ENCODE data around the gene XKR7.
"Not testable (repeated sequence)": the region's sequence is repeated elsewhere in the genome, so short reads cannot be mapped to it uniquely, and the experiment has no call there.

The XKR7 gene, protein sequence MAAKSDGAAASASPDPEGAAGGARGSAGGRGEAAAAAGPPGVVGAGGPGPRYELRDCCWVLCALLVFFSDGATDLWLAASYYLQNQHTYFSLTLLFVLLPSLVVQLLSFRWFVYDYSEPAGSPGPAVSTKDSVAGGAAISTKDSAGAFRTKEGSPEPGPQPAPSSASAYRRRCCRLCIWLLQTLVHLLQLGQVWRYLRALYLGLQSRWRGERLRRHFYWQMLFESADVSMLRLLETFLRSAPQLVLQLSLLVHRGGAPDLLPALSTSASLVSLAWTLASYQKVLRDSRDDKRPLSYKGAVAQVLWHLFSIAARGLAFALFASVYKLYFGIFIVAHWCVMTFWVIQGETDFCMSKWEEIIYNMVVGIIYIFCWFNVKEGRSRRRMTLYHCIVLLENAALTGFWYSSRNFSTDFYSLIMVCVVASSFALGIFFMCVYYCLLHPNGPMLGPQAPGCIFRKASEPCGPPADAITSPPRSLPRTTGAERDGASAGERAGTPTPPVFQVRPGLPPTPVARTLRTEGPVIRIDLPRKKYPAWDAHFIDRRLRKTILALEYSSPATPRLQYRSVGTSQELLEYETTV

DNA sequence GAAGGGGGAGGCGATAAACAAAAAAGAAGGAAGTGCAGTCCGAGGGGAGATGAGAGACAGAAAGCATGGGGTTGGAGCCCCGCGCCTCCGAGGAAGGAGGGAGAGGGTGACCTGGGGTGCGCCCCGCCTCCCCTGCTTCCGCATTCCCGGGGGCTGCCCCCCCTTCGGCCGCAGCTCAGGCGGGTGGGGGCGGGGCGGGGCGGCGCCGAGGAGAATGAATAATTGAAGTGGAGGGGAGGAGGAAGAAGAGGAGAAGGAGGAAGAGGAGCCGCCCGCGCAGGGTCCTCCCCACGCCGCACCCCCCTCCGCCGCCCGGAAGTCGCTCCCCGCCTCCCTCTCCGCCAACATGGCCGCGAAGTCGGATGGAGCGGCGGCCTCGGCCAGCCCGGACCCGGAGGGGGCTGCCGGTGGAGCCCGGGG lies at the start of gene XKR7:
TSS of gene XKR7 (plus strand) at position 322 of the 420 bp plus-strand sequence. CDS start at position 347, 25 bp downstream.
- DNase-seq = no peak

DNA sequence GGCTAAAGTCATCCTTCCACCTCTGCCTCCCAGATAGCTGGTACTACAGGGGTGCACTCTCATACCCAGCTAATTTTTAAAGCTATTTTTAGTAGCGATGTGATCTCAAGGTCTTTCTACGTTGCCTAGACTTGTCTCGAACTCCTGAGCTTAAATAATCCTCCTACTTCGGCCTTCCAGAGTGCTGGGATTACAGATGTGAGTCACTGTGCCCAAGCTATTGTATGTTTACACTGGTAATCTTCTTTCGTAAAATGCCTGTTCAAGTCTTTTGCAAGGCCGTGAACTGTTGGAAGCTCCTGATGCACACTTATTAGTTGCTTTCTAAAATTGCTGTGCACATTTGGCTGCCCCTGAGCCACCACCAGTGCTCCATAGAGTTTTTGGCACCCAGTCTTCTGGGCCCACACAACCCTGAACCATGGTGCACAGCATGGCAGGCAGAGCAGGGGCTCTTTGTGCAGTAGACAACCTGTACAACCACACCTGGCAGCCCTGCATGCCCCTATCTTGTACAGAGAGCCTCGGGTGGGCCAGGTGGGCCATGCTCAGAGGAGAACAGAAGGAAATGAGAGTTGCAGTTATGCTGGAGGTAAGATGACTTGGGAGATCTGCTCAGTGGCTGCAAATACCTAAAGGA lies 49.4 kb upstream of the XKR7 start:
- DNase-seq = no peak

DNA sequence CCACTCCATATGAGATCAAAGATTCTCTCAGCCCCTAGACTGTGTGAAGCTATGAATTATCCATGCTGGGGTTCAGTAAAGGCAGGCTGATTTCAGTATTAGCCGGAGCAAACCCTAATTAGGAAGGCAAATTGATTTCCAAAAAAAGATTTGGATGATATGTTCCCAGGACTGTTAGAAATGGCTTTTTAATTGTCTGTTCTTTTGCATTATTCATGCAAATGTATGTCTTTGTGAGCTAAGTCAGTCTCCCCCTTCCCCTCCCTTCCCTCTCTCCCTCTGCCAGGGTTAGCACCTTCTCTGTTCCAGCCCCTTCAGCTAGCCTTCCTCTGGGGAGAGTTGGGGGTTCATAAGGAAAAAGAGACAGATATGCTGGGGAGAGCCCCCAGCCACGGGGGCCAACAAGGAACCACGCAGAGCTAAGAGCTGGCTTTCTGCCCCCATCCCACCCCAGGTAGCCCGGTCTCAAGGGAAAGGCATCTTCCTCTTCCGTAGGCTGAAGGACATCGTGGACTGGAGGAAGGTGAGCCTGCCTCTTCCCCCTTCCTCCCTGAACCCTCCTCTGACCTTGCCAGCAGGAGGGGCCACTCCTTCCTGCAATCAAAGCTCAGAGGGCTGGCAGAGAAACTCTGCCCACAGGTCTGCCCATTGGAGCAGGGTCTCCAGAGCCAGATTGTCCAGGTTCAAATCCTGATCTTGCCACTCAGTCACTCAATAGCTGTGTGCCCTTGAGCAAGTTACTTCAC lies 48.4 kb upstream of the XKR7 start:
- DNase-seq = no peak

DNA sequence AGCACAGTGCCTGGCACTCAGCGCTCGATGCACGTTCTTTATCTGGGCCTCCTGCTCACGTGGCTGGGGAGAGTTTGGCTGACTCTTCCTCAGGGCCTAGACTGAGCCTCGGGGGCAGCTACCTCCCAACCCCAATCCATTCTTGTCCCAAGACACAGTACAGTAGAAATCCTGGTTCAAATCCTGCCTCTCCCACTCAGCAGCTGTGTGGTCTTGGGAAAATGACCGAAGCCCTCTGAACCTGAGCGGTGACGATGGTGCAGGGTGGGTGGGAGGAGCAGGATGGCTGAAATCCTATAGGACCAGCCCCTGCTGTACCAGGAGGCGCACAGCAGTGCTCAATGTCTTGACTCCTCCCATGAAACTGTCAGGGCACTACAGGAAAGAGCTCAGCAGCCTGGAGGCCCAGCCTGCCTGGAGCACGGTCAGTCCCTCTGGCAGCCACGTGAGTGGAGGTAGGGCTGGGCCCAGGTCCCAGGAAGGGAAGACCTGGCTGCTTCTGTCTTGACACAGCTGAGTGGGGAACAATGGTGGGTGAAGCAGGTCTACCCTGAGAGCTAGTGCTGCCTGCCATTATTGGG lies 47.6 kb upstream of the XKR7 start:
- DNase-seq = no peak

DNA sequence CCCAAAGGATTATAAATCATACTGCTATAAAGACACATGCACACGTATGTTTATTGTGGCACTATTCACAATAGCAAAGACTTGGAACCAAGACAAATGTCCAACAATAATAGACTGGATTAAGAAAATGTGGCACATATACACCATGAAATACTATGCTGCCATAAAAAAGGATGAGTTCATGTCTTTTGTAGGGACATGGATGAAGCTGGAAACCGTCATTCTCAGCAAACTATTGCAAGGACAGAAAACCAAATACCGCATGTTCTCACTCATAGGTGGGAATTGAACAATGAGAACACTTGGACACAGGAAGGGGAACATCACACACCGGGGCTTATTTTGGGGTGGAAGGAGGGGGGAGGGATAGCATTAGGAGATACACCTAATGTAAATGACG lies 46.5 kb upstream of the XKR7 start:
- DNase-seq = not testable (repeated sequence)

DNA sequence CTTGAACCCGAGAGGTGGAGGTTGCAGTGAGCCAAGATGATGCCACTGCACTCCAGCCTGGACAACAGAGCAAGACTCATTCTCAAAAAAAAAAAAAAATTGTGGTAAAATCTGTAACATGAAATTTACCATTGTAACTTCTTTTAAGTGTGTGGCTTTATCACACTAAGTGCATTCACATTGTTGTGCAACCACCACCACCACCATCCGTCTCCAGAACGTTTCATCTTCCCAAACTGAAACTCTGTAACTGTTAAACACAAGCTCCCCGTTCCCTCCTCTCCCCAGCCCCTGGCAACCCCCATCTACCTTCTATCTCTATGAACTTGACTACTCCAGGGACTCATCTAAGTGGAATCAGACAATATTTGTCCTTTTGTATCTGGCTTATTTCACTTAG lies 45.8 kb upstream of the XKR7 start:
- DNase-seq = no peak

DNA sequence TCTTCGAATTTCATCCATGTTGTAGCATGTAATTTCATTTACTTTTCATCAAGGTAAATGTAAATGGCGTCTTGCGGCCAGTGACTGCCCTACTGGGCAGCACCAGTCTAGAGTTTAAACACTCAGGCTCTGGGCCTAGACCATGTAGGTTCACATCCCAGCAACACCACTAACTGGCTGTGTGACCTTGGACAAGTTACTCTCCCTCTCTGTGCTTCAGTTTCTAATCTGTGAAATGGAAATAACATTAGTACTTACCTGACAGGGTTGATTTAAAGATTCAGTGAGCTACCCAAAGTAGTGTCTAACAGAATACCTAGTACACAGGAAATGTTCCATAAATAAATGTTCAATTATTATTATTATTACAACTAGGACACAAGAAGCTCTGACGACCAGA lies 45.4 kb upstream of the XKR7 start:
- no peak for DNase-seq

DNA sequence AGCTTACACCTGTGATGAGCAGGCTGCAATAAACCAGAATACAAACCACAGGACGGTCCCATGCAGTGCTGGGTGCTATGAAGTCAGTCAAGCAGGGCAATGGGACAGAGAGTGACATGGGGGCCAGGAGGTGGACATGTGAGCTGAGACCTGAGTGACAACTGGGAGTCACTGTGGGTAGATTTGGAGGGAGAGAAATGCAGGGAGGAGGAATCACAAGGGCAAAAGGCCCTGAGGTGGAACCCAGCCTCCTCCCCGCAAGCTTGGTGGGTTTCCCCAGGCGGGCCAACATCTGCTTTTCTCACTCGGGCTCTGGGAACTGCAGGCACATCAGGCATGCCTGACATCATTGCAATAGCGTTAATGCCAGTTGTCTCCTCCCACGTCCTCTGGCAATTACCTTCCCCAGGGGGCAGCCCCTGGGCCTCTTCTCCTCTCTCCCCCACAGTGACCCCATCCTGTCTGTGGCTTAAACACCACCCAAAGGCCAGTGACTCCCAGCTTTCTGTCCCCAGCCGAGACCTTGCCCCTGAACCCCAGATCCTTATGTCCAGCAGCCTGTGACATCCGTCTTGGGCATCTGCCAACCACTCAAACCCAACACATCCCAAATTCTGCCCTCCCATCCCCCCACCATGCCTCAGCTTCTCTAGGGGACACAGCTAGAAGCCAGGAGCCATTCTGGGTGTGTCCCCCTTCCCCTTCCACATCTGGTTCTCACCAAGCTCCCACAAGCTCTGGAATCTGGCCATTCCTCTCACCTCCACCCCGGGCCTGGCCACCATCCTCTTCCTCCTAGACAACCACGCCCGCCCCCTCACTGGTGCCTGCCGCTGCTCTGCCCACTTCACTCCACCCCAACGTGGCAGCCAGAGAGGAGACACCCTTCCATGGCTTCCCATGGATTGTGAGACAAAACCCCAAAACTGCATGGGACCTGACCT lies 44.3 kb upstream of the XKR7 start:
- DNase-seq = no peak

DNA sequence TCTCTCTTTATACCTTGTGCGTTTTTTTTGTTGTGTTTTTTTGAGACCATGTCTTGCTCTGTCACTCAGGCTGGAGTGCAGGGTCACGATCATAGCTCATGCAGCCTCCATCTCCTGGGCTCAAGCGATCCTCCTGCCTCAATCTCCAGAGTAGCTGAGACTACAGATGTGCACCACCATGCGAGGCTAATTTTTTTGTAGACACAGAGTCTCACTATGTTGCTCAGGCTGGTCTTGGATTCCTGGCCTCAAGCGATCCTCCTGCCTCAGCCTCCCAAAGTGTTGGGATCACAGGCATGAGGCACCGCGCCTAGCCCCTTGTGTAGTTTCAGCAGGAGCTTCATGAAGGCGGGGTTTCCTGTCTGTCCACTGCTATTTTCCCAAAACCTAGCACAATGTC lies 43.4 kb upstream of the XKR7 start:
- DNase-seq = no peak

DNA sequence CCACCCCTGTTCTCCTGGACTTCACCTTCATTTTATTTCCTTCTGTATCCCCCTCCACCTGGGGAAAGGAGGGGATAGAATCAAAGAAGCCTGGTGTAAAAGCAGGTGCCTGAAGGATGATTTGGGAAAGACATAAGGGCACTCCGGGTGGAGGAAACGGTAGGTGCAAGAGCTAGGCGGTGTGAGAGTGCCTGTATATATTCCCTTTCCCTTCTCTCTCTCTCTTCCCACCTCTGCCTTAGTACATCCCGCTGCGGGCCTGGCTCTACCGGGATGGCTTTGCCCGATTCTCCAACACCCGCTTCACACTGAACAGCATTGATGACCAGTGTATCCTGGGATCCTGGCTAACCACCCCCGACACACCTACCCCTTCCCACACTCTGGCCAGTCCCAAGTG lies 42.3 kb upstream of the XKR7 start:
- no peak for DNase-seq

DNA sequence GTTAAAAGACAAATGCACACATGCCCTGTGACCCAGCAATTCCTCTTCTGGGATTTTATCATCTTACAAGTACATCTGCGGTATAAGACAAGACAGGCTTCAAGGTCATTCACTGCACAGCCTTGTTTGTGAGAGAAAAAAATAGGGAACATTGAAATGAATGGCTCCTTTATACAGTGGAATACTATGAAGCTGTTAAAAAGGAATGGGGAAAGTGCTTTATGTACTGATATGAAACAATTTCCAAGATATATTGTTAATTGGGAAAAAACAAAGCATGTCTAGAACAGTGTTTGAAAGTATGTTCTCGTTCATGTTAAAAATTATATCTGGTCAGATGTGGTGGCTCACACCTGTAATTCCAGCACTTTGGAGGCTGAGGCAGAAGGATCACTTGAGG lies 41.5 kb upstream of the XKR7 start:
- DNase-seq = no peak

DNA sequence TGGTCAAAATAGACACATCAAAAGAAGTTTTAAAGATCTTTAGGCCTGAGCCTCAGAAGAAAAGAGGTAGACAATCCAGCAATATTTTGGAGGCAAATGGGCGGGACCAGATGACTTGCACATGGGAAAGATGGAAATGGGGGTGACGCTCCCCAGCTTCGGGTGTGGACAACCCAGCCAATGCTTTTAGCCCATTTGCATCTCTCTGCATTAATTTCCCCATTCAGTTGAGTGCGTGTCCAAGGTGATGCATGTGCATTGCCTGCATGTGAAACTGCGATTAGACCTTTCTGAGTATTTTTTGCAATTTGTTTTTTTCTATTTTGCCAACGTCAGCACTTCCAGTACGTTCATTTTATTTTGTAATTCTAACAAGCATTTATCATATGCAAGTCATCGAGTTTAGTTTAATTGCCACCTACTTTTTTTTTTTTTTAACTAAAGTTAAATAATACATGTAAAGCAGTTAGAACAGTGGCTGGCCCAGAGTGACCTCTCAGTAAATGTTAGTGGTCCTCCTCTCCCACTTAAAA lies 40.3 kb upstream of the XKR7 start:
- no peak for DNase-seq

DNA sequence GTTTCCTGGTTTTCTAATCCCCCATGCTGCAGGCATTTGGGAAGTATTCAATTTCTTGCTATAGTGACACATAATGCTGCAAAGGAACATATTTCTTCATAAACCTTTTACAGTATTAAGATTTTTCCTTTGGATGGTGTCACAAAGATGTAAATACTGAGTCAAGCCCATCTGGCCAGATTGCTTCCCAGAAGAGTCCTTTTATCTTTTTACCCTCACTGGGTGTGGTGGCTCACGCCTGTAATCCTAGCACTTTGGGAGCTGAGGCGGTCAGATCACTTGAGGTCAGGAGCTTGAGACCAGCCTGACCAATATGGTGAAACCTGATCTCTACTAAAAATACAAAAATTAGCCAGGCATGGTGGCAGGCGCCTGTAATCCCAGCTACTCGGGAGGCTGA lies 38.3 kb upstream of the XKR7 start:
- DNase-seq = not testable (repeated sequence)

DNA sequence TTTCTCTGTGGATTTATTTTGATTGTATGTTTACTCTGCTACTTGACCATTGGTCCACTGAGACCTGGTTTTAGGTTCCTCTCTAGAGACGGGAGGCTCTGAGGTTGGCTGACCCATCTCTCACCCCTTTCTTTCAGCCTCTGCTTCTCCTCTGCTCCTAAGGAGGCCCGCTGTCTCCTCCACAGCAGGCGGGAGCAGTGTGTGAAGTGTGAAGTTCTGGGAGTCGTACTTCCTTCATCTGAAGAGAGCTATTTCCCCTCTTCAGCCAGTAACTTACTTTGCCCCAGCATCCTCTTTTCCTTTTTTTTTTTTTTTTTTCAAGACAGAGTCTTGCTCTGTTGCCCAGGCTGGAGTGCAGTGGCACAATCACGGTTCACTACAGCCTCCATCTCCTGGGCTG lies 37.2 kb upstream of the XKR7 start:
- no peak for DNase-seq

DNA sequence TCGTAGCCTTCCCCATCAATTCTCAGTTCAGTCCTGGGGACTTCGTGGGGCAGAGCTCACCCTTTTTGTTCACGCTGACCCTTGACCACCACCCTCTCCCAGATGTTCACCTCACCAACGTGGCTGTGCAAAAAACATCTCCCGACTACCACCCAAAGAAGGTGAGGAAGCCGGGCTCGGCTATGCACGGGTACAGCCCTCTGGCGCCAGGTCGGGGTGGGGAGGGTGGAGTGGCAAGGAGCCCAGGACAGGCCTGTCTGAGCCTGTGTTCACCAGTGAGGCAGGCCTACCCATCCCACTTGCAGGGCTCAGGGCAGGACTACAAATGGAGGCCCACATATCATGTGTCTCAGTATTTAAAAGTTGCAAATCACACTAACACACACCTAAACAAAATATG lies 34.3 kb upstream of the XKR7 start:
- no peak for DNase-seq

DNA sequence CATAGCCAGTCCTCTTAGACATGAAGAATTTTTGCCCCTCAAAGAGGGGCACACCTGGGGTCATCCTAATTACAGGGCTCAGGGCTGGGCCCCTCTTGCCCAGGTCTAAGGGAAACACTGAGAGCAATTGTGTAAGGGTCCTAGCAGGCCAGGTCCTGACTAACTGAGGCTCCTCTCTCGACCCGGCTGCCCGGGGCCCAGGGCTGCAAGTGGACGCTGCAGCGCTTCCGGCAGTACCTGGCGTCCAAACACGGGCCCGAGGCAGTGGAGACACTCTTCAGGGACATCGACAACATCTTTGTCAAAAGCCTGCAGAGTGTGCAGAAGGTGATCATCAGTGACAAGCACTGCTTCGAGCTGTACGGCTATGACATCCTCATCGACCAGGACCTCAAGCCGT lies 33.5 kb upstream of the XKR7 start:
- no peak for DNase-seq

DNA sequence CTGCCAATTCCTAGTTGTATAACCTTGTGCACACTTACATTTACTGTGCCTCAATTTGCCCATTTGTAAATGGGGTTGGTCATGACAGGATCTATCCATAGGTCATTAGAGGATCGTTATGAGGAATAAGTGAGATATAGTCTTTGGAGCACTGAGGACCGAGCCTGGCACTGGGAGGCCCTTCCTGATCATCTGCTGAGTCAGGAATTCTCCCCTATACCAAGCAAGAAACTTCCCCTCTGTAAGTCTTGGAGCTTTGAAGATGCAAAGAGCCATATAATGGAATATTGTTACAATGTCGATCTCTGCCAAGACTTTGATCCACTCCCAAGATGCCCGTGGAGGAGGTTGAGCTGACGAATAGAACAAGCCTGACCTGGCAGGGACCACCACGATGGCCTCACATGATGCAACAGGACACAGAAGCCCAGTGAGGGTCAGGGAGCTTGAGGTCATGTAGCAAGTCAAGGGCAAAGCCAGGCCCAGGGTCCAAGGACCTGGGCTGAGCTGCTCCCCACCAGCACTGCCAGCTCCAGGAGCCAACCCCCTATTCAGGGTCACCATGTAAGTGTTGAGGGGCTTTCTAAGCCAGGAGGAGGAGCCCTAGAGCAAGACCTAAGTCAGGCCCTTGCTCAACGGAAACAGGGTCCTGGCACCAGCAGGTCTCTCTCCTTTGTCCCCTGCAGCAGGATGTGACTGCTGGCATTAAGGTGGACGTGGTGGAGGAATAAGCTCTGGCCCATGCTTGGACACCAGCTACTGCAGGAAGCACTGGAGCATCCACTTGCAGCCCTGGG lies 32.8 kb upstream of the XKR7 start:
- no peak for DNase-seq

DNA sequence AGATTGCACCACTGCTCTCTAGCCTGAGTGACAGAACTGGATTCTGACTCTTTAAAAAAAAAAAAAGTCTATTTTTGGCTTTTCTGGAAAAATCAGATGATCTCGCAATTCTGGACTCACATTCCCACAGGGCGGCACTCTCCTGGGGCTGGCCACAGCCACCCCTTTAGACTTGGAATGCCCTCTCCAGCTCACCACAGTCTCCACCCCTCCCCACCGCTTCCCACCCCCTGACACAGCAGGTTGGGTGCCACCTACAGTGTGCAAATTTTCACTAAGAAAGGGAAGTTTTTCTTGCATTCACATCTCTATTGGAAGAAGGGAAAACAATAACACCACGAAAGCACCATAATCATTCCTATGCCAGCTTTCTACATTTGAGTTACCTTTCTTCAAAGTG lies 31.5 kb upstream of the XKR7 start:
- no peak for DNase-seq

DNA sequence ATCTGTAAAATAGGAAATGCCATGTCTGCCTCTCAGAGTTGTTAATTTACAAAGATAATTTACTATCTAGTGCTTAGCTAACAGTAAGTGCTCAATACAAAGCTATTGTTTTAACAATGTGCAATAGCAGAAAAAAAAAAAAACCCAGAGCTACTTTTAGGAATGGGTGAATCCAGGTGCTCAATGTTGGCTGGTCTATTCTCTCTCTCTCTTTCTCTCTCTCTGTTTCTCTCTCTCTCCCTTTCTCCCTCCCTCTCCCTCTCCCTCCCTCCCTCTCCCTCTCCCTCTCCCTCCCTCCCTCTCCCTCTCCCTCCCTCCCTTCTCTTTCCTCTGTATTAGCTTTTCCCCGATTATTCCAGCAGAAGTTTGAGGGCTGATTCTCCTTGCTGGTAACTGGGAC lies 30.1 kb upstream of the XKR7 start:
- no peak for DNase-seq

DNA sequence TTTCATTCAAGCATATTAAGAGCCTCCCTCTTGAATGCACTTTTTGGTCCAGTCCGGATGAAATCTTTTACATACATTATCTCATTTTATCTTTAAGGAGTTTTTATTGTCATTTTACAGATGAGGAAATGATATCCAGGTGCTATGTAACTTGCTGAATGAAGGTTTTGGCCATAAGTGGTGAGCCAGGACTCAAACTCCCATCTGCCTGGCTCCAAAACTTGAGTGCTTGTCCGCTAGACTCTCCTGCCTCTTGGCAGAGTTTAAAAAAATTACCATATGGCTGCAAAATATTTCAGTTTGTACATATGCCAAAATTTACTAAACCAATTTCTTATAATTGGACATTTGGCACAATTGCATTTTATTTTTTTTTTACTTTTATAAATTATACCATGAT lies 28.3 kb upstream of the XKR7 start:
- DNase-seq = no peak

DNA sequence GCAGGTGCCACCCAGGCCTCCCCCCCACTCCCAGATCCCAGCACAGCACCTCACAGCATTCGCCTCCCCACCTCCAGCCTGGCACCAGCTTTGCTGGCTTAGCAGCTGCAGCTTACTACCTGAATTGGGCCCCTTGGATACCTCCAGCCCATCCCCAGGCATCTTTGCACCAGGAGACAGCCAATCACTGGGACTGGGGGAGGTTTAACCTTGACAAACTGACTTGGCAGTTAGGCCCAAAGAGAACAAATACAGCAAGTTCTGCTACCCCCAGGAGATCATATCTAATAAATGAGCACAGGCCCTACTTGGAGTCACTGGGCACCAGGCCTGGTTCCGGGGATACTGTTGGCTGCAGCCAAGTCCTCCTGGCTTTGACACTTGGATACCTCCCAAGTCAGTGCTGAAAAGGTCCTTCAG lies 24.9 kb upstream of the XKR7 start:
- DNase-seq = no peak

Data from CD4-positive, alpha-beta T cell treated with Interleukin-12 subunit alpha and Interleukin-12 subunit beta, for 1 hour (primary cell).